Thyroid gland (tissue), 4 donors: Measurements from ENCODE around the gene LRRC4.

Source experiments
- POLR2A ChIP-seq, 2 donors: fragments of 450-650 bp; IDR thresholded peaks; one replicate each; pipeline ENCODE4 v1.6.1; 2017; ENCODE audit warnings: antibody characterized with exemption in 2 of 2, mild to moderate bottlenecking in 2 of 2, moderate library complexity in 1 of 2
- TF ChIP-seq, protein P1 (sequence below), 6 experiments: fragments of 200-600 bp in 3 of 6; fragments of 450-650 bp in 3 of 6; sonication (generic) in 3 of 6; IDR thresholded peaks; one replicate each; pipeline ENCODE4 v1.5.1; 2016 to 2019; ENCODE audit warnings: antibody characterized with exemption in 6 of 6, mild to moderate bottlenecking in 2 of 6, inconsistent platforms in 1 of 6, moderate library complexity in 1 of 6

DNA sequence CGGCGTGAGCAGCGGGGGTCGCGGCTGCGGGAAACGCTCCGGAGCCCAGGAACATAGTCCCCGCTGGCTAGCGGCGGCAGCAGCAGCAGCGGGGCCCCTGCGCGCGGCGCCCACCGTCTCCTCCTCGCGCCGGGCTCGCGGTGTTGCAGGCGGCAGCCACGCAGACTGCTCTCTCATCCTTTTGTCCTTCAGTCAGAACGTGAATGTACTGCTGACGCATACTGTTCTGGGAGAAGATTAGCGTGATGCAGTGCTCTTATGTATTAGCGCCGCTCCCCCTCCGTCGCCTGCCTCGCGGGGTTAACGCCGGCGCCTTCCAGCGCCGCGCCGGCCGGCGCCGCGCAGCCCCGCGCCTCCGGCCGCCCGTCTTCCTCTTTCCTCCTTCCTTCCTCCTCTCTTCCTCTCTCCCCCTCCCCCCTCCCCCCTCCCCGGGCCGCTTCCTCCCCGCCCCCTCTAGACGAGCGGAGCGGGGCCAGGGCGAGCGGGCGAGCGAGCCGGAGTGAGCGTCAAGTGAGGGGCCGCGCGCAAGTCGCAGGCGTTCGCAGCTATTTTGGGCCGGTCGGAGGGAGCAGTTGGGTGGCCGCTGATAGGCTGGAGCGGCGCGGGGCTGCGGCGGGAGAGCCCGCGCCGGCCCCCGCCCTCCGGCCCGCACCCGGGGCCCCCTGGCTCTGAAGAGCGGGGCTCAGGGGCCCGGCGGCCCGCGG is 816 bp upstream of the LRRC4 start:
- TF ChIP-seq, protein P1, sequence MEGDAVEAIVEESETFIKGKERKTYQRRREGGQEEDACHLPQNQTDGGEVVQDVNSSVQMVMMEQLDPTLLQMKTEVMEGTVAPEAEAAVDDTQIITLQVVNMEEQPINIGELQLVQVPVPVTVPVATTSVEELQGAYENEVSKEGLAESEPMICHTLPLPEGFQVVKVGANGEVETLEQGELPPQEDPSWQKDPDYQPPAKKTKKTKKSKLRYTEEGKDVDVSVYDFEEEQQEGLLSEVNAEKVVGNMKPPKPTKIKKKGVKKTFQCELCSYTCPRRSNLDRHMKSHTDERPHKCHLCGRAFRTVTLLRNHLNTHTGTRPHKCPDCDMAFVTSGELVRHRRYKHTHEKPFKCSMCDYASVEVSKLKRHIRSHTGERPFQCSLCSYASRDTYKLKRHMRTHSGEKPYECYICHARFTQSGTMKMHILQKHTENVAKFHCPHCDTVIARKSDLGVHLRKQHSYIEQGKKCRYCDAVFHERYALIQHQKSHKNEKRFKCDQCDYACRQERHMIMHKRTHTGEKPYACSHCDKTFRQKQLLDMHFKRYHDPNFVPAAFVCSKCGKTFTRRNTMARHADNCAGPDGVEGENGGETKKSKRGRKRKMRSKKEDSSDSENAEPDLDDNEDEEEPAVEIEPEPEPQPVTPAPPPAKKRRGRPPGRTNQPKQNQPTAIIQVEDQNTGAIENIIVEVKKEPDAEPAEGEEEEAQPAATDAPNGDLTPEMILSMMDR (IDR thresholded peaks at IDR 0.05), result peak in 1 of 6 experiments; percentile 5
- no peak for TF ChIP-seq POLR2A (IDR thresholded peaks at IDR 0.05)
